HL-60 (cell line): ENCODE results near the gene PMEPA1.

ENCODE experiments used
- TF ChIP-seq, protein P1 (sequence below): IDR thresholded peaks from one replicate; pipeline ENCODE4 v1.5.1; 2011; ENCODE audit warnings: low read length, control low read depth, inconsistent platforms; ENCODE audit not compliant: insufficient read depth
- TF ChIP-seq, protein P2 (sequence below): IDR thresholded peaks from 2 replicates; pipeline ENCODE4 v1.6.1; 2012; ENCODE audit warnings: low read depth; ENCODE audit not compliant: insufficient replicate concordance

DNA sequence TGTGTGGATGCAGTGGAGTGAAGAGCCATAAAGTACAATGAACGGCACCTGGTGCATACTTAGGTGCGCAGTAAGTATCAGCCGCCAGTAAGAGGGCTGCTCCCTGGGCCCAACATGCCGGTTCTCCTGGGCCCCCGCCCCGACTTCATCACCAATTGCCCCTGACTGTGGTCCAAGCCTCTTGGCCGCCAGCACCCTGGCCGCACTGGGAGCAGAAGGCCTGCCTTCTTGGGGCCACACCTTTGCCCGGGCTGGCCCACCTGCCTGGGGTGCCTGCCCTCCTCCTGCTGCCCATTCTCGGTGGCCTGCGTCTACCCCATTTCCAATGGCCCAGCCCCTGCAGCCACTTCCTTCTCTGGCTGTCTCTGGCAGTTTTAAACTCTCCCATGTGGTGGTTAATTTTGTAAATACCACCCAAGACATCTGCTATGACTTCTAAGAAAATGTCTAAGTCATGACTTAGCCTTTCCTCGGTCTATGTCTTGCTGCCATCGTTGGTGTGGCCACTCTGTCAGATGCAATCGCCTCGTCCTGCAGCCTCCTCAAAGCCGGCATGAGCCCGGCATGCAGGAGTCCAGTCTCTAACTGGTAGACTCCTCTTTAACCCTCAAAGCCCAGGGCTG, 36.8 kb downstream of the PMEPA1 start:
- TF ChIP-seq, protein P1, sequence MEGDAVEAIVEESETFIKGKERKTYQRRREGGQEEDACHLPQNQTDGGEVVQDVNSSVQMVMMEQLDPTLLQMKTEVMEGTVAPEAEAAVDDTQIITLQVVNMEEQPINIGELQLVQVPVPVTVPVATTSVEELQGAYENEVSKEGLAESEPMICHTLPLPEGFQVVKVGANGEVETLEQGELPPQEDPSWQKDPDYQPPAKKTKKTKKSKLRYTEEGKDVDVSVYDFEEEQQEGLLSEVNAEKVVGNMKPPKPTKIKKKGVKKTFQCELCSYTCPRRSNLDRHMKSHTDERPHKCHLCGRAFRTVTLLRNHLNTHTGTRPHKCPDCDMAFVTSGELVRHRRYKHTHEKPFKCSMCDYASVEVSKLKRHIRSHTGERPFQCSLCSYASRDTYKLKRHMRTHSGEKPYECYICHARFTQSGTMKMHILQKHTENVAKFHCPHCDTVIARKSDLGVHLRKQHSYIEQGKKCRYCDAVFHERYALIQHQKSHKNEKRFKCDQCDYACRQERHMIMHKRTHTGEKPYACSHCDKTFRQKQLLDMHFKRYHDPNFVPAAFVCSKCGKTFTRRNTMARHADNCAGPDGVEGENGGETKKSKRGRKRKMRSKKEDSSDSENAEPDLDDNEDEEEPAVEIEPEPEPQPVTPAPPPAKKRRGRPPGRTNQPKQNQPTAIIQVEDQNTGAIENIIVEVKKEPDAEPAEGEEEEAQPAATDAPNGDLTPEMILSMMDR, result no peak
- TF ChIP-seq, protein P2, sequence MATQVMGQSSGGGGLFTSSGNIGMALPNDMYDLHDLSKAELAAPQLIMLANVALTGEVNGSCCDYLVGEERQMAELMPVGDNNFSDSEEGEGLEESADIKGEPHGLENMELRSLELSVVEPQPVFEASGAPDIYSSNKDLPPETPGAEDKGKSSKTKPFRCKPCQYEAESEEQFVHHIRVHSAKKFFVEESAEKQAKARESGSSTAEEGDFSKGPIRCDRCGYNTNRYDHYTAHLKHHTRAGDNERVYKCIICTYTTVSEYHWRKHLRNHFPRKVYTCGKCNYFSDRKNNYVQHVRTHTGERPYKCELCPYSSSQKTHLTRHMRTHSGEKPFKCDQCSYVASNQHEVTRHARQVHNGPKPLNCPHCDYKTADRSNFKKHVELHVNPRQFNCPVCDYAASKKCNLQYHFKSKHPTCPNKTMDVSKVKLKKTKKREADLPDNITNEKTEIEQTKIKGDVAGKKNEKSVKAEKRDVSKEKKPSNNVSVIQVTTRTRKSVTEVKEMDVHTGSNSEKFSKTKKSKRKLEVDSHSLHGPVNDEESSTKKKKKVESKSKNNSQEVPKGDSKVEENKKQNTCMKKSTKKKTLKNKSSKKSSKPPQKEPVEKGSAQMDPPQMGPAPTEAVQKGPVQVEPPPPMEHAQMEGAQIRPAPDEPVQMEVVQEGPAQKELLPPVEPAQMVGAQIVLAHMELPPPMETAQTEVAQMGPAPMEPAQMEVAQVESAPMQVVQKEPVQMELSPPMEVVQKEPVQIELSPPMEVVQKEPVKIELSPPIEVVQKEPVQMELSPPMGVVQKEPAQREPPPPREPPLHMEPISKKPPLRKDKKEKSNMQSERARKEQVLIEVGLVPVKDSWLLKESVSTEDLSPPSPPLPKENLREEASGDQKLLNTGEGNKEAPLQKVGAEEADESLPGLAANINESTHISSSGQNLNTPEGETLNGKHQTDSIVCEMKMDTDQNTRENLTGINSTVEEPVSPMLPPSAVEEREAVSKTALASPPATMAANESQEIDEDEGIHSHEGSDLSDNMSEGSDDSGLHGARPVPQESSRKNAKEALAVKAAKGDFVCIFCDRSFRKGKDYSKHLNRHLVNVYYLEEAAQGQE, result no peak
